ENCODE measurements around the gene SLCO2B1.

DNA sequence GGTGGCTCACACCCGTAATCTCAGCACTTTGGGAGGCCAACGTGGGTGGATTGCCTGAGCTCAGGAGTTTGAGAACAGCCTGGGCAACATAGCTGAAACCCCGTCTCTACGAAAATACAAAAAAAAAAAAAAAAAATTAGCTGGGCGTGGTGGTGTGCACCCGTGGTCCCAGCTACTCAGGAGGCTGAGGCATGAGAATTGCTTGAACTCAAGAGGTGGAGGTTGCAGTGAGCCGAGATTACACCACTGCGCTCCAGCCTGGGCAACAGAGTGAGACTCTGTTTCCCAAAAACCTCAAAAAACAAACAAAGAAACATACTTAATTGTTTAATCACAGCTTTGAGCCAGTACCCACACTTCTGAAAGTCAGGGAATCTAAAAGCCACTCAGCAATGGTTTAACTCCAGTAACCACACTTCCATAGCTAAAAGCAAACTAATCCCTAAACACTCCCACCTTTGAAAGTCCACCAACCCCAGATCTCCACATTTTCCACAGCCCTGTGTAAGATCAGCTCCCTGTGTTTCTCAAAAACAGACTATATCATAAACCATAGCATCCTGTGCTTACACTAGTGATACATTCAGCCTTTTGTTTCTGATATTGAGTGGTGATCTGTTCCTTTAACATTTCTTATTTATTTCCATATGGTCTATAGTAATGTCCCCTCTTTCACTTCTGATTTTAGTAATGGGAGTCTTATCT is 49.3 kb upstream of the SLCO2B1 start:
- TF ChIP-seq, protein P1, sequence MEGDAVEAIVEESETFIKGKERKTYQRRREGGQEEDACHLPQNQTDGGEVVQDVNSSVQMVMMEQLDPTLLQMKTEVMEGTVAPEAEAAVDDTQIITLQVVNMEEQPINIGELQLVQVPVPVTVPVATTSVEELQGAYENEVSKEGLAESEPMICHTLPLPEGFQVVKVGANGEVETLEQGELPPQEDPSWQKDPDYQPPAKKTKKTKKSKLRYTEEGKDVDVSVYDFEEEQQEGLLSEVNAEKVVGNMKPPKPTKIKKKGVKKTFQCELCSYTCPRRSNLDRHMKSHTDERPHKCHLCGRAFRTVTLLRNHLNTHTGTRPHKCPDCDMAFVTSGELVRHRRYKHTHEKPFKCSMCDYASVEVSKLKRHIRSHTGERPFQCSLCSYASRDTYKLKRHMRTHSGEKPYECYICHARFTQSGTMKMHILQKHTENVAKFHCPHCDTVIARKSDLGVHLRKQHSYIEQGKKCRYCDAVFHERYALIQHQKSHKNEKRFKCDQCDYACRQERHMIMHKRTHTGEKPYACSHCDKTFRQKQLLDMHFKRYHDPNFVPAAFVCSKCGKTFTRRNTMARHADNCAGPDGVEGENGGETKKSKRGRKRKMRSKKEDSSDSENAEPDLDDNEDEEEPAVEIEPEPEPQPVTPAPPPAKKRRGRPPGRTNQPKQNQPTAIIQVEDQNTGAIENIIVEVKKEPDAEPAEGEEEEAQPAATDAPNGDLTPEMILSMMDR (conservative IDR thresholded peaks at IDR 0.05): no peak
- TF ChIP-seq ZFX (IDR thresholded peaks at IDR 0.05): no peak

Measured in C4-2B (cell line).